Measurements from ENCODE around the gene CNTNAP2.

DNA sequence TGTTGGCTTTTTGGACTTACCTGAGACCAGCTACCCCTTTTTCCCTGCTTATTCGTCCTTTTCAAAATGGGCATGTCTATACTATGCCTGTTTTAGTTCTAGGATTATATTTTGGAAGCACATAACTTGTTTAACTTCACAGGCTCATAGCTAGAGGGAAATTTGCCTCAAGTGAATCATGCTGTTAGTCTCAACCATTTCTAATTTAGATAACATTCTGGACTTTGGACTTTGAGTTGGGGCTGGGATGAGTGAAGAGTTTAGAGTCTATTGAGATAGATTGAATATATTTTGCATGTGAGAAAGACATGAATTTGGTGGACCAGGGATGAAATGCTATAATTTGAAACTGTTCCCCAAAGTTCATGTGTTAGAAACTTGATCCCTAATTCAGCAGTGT lies 1919.3 kb downstream of the CNTNAP2 start:
- TF ChIP-seq POLR2A (IDR thresholded peaks at IDR 0.05; ENCODE audit: low read depth, low read length) = no peak
- no peak for TF ChIP-seq POLR2AphosphoS5 (IDR thresholded peaks at IDR 0.05; ENCODE audit: low read depth, low read length)
- TF ChIP-seq TAF1 (IDR thresholded peaks at IDR 0.05; ENCODE audit: low read depth, low read length) = no peak
- no peak for TF ChIP-seq PAX5 (IDR thresholded peaks at IDR 0.05; ENCODE audit: insufficient read depth, low read length, severe bottlenecking)
- TF ChIP-seq SPI1 (IDR thresholded peaks at IDR 0.05; ENCODE audit: low read depth, low read length) = no peak
- TF ChIP-seq POU2F2 (IDR thresholded peaks at IDR 0.05; ENCODE audit: low read depth, low read length) = no peak
